Neural progenitor cell (in vitro differentiated cells): ENCODE data around the gene COL20A1.

Experiments
- CTCF ChIP-seq: fragments of 200-600 bp; sonication (generic); IDR thresholded peaks from 2 replicates; pipeline ENCODE4 v1.5.1; 2017; ENCODE audit warnings: antibody characterized with exemption, mild to moderate bottlenecking
- EZH2 ChIP-seq: fragments of 200-600 bp; sonication (generic); IDR thresholded peaks from 2 replicates; pipeline ENCODE4 v1.6.1; 2017; ENCODE audit warnings: antibody characterized with exemption, mild to moderate bottlenecking, moderate library complexity
- EZH2phosphoT487 ChIP-seq: fragments of 200-600 bp; sonication (generic); IDR thresholded peaks from 2 replicates; pipeline ENCODE4 v1.6.1; 2017; ENCODE audit warnings: antibody characterized with exemption

DNA sequence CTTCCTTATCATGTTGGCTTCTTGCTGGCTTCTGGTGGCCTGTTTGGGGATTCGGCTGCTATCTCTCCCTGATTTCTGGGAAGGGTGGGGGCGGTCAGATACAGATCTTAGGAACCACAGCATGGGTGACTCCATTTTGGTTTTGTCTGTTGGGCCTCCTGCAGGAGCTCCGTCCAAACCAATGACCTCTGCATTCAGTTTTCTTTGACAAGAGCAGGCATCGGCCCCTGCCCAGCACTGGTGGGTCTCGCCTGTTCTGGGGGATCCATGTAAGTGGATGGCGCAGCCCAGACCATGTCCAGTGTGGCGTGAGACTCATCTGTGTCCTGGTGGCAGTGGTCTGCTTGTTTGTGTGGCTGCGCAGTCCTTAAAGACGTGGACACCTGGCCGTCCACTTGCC, 29.0 kb upstream of the COL20A1 start:
- TF ChIP-seq EZH2 (no peak), CTCF (no peak), EZH2phosphoT487 (no peak)
